Dendritic cell treated with granulocyte-macrophage colony-stimulating factor and Interleukin-4, amounts not matched to agents 40 ng/mL and 50 ng/mL, for 4 days (primary cell): ENCODE measurements around the gene TNFSF4.
"Not testable (repeated sequence)": the region's sequence is repeated elsewhere in the genome, so short reads cannot be mapped to it uniquely, and the experiment has no call there.

Experiments used
- H3K27ac Mint-ChIP-seq: one replicate; pipeline ENCODE4 v1.8.0; 2022; ENCODE audit warnings: mild to moderate bottlenecking, mixed read lengths
- H3K27me3 Mint-ChIP-seq: one replicate; pipeline ENCODE4 v1.8.0; 2022; ENCODE audit warnings: mild to moderate bottlenecking, mixed read lengths
- H3K36me3 Mint-ChIP-seq: one replicate; pipeline ENCODE4 v1.8.0; 2022; ENCODE audit warnings: low read depth, mixed read lengths
- H3K4me1 Mint-ChIP-seq: one replicate; pipeline ENCODE4 v1.8.0; 2022; ENCODE audit warnings: low read depth, mixed read lengths
- H3K4me3 Mint-ChIP-seq: one replicate; pipeline ENCODE4 v1.8.0; 2022; ENCODE audit warnings: mild to moderate bottlenecking, moderate library complexity, mixed read lengths
- H3K9me3 Mint-ChIP-seq: one replicate; pipeline ENCODE4 v1.8.0; 2022; ENCODE audit warnings: mixed read lengths
- intact Hi-C: fragments of 100-400 bp; cut with micrococcal nuclease; formaldehyde crosslinking; loops from one replicate; pipeline ENCODE4 v1.15.0; 2022

Gene TNFSF4

DNA sequence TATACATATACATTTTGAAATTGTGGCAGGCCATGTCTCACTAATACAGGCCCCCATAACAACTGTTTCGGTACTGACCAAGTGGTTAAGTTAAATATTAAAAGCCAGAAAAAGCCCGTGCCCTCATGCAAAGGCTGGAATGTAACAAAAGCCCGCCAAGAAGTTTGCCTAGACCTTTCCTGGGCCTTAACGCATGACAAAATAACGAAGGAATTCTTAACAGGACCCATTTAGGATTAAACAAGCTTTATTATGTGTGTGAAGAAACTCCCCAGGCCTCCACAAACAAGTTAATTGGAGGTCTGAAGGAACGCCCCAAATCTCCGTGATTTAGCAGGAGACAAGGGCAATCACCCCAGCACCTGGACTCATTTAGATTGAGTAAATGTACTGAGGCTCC, 42.4 kb downstream of the TNFSF4 start:
- no peaks in the 10 kb centered on the region for H3K9me3 Mint-ChIP-seq
- H3K27ac Mint-ChIP-seq: no peak overlapping the region
- no peaks in the 10 kb centered on the region for H3K27me3 Mint-ChIP-seq
- no peak overlapping the region for H3K4me3 Mint-ChIP-seq
- H3K4me1 Mint-ChIP-seq: peaks cover 4% of the 10 kb centered on the region
- no peaks in the 10 kb centered on the region for H3K36me3 Mint-ChIP-seq
- intact Hi-C loops: no loop called here

DNA sequence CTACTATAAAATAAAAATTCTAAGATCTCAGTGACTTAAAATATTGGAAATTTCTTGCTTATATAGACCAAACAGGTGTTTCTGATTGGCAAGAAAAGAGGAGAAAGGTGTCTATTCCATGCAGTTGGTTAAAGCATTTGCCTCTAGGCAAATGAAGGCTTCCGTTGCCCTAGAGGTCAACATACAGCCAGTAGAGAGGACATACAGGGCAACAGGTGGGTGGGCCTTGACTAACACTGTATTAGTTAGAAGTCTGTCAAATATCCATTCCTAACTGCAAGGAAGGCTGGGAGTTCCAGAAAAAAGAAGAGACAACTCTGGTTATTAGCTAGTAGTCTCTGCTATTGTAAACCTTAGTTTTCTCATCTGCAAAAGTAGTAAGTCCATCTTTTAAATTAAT, 43.0 kb downstream of the TNFSF4 start:
- no peak overlapping the region for H3K4me3 Mint-ChIP-seq
- no peaks in the 10 kb centered on the region for H3K9me3 Mint-ChIP-seq
- peaks cover 4% of the 10 kb centered on the region for H3K4me1 Mint-ChIP-seq
- no peaks in the 10 kb centered on the region for H3K27me3 Mint-ChIP-seq
- H3K27ac Mint-ChIP-seq: no peak overlapping the region
- intact Hi-C loops: no loop called here
- H3K36me3 Mint-ChIP-seq: no peaks in the 10 kb centered on the region

DNA sequence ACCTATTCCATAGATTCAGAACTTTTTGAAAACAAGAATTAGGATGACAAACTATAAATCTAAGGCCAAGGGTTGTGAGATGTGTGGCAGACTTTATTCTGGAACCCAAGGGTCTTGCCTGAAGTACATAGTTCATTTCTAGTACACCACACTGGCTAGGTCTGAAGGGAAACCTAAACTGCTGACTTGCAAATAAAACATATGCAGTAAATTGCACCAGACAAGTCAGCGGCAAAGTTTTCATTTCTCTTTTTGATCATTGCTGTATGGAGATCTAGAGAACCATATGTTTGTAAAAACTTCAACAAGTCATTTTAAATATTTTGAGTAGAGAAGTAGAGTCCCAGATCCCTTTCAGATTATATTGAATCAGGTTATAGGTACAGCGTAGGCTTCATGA, 43.9 kb downstream of the TNFSF4 start:
- Mint-ChIP-seq H3K4me1 (peaks cover 4% of the 10 kb centered on the region), H3K27me3 (no peaks in the 10 kb centered on the region), H3K9me3 (no peaks in the 10 kb centered on the region), H3K36me3 (no peaks in the 10 kb centered on the region), H3K4me3 (no peak overlapping the region), H3K27ac (no peak overlapping the region)
- intact Hi-C loops: no loop called here

DNA sequence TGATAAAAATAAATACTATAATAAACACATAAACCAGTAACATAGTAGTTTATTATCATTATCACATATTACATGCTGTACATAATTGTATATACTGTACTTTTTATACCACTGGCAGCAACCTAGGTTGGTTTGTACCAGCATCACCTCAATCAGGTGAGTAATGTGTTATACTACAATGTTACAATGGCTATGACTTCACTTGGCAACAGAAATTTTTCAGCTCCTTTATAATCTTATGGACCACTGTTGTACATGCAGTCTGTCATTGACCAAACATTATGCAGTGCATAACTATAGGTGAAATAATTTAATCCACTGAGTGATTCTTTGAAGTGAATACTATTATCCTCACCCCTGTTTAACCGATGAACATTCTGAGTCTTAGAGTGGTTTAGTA, 44.5 kb downstream of the TNFSF4 start:
- H3K27me3 Mint-ChIP-seq: no peaks in the 10 kb centered on the region
- intact Hi-C loops: no loop called here
- H3K36me3 Mint-ChIP-seq: no peaks in the 10 kb centered on the region
- peaks cover 4% of the 10 kb centered on the region for H3K4me1 Mint-ChIP-seq
- H3K9me3 Mint-ChIP-seq: no peaks in the 10 kb centered on the region
- no peak overlapping the region for H3K4me3 Mint-ChIP-seq
- H3K27ac Mint-ChIP-seq: no peak overlapping the region

DNA sequence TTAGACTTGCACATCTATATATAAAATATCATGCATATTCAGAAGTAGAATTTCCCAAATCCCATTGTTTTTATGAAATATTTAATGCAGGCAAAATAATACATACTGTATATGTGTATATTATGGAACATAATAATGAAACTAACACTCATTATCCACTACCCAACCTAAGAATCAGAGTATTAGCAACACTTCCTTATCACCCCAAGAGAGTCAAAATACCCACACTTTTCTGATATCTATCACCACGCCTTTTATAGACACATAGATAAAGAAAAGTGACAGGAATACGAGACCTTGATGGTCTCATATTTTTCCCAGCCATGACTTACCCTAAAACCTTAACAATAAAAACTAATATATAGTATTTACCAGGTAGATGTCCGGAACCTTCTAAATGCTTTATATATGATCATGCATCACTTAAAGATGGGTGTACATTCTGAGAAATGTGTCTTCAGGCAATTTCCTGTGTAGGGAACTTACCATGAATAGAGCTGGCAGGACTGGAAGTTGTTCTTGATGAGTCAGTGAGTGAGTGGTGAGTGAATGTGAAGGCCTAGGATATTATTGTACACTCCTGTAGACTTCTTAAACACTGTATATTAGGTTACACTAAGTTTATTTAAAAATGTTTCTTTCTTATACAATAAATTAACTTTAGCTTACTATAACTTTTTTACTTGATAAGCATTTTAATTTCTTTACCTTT, 45.5 kb downstream of the TNFSF4 start:
- Mint-ChIP-seq H3K27me3 (no peaks in the 10 kb centered on the region), H3K9me3 (no peaks in the 10 kb centered on the region), H3K27ac (no peak overlapping the region), H3K4me1 (peaks cover 4% of the 10 kb centered on the region), H3K4me3 (no peak overlapping the region), H3K36me3 (no peaks in the 10 kb centered on the region)
- intact Hi-C loops: no loop called here

DNA sequence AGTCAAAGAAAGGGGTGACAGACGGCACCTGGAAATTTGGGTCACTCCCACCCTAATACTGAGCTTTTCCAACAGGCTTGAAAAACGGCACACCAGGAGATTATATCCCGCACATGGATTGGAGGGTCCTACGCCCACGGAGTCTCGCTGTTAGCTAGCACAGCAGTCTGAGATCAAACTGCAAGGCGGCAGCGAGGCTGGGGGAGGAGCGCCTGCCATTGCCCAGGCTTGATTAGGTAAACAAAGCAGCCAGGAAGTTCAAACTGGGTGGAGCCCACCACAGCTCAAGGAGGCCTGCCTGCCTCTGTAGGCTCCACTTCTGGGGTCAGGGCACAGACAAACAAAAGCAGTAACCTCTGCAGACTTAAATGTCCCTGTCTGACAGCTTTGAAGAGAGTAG, 53.2 kb downstream of the TNFSF4 start:
- peaks cover 14% of the 10 kb centered on the region for H3K4me1 Mint-ChIP-seq
- intact Hi-C loops: not testable (repeated sequence)

DNA sequence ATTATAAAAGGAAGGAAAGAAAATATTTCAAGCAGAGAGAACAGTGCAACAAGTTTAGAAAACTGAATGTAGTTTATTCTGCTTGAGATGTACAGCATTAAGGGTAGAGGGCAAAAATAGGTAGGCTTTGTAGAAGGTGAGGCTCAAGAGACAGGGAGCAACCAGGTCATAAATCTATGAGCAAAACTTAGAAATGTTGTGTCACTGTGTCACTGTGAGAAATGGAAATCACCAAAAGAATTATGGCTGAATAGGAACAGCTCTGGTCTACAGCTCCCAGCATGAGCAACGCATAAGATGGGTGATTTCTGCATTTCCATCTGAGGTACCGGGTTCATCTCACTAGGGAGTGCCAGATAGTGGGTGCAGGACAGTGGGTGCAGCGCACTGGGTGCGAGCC, 53.6 kb downstream of the TNFSF4 start:
- peaks cover 28% of the 10 kb centered on the region for H3K9me3 Mint-ChIP-seq
- intact Hi-C loops: no loop called here
- no peak overlapping the region for H3K4me3 Mint-ChIP-seq
- H3K27ac Mint-ChIP-seq: no peak overlapping the region
- H3K27me3 Mint-ChIP-seq: no peaks in the 10 kb centered on the region
- no peaks in the 10 kb centered on the region for H3K36me3 Mint-ChIP-seq
- H3K4me1 Mint-ChIP-seq: peaks cover 14% of the 10 kb centered on the region

More for the DNA sequence above, 53.2 kb downstream of the TNFSF4 start:
- not testable (repeated sequence) for H3K36me3 Mint-ChIP-seq, H3K27ac Mint-ChIP-seq, H3K4me3 Mint-ChIP-seq, H3K27me3 Mint-ChIP-seq
- H3K9me3 Mint-ChIP-seq: peaks cover 28% of the 10 kb centered on the region

DNA sequence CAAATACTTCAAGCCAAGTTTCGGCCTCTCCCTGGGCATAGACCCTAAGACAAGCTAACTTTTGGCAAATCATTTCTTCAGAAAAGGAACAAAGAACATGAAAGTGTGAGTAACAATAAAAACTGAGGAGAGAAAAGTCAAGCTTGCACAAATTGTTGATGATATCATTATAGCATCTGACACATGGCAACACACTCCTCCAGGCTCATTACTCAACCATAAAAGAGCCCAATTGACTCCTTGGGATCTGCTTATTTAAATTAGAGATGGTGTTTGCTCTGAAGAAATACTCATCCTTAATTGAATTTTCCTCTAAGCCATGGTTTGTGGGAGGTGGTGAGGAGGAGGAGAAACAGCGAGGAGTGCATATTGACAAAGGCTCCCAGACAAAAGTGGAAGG, 54.5 kb downstream of the TNFSF4 start:
- Mint-ChIP-seq H3K9me3 (peaks cover 29% of the 10 kb centered on the region), H3K4me3 (no peak overlapping the region), H3K27me3 (no peaks in the 10 kb centered on the region), H3K27ac (no peak overlapping the region), H3K4me1 (peaks cover 14% of the 10 kb centered on the region), H3K36me3 (no peaks in the 10 kb centered on the region)
- intact Hi-C loops: no loop called here

DNA sequence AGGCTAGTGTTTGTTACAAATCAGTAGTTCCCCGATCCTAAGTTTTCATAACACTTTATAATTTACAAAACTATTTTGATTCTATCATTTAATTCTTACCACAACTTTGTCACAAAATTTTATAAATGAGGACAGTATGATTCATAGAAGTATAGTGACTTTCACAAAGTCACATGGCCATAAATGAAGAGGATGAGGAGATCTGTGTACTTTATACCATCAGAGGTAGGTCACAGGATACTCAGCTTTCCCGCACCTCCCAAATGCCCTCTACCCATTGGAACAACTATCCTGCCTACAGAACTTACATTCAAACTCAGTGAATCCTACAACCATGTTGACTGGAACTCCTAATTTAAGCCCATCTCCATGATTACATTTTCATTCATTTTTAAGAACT, 56.3 kb downstream of the TNFSF4 start:
- intact Hi-C loops: no loop called here
- Mint-ChIP-seq H3K4me3 (no peak overlapping the region), H3K4me1 (peaks cover 14% of the 10 kb centered on the region), H3K27me3 (no peaks in the 10 kb centered on the region), H3K9me3 (peaks cover 47% of the 10 kb centered on the region), H3K27ac (no peak overlapping the region), H3K36me3 (no peaks in the 10 kb centered on the region)

DNA sequence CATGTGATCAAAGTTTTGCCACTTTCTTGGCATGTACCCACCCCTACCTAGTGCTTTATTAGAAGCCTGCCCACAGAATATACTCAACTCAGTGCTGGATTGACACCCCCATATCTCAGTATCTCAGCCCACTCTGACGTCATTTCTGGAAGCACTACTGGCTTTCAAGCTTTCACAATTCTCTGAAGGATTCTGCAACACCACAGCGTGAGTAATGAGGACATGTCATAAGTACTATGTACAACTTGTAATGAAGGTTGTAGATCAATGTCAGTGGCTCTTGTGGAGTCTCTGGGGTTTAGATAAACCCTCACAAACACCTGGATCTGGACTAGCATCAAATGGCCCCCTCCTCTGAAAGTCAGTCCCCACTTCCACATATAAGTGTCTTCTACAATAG, 57.2 kb downstream of the TNFSF4 start:
- Mint-ChIP-seq H3K27ac (no peak overlapping the region), H3K36me3 (no peaks in the 10 kb centered on the region), H3K4me1 (peaks cover 14% of the 10 kb centered on the region), H3K9me3 (peaks cover 48% of the 10 kb centered on the region), H3K27me3 (no peaks in the 10 kb centered on the region), H3K4me3 (no peak overlapping the region)
- intact Hi-C loops: no loop called here

DNA sequence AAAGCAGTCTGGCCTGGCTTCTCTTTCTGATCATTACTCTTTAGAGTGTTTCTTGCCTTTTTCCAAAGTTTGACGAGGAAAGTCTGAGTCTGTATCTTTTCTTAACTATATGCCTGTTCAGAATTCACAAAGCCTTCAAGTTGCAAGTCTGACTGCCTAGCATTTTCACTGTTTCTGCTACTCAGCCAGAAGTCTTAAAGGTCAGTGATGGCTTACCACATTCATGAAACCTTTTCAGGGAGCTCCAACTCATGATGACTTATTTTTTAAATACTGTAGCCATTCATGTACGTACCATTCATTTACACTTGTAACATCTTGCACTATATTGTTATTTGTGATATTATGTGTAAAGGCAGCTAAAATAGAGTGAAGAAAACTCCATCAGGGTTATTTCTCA, 58.2 kb downstream of the TNFSF4 start:
- Mint-ChIP-seq H3K27ac (no peak overlapping the region), H3K4me1 (peaks cover 14% of the 10 kb centered on the region), H3K36me3 (no peaks in the 10 kb centered on the region), H3K9me3 (peaks cover 44% of the 10 kb centered on the region), H3K4me3 (no peak overlapping the region), H3K27me3 (no peaks in the 10 kb centered on the region)
- intact Hi-C loops: no loop called here

DNA sequence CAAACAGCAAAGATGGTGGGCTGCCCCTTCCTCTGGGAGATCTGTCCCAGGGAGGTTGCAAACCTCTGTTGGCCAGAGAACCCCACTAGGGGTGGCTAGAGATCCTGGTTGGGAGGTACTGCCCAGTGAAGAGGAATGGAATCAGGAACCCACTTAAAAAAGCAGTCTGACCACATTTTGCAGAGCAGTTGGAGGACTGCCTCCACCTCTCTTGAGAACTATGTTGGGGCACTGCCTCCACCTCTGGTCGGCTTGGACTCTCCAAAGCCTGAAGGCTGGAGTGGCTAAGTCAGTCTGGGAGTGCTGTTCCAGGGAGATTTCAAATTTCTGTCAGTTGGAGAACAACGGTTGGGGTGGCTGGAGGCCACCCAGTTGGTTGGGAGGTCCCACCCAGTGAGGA, 58.6 kb downstream of the TNFSF4 start:
- no peaks in the 10 kb centered on the region for H3K27me3 Mint-ChIP-seq
- H3K27ac Mint-ChIP-seq: no peak overlapping the region
- H3K36me3 Mint-ChIP-seq: no peaks in the 10 kb centered on the region
- intact Hi-C loops: no loop called here
- H3K4me3 Mint-ChIP-seq: no peak overlapping the region
- H3K4me1 Mint-ChIP-seq: peaks cover 14% of the 10 kb centered on the region
- H3K9me3 Mint-ChIP-seq: peaks cover 40% of the 10 kb centered on the region

DNA sequence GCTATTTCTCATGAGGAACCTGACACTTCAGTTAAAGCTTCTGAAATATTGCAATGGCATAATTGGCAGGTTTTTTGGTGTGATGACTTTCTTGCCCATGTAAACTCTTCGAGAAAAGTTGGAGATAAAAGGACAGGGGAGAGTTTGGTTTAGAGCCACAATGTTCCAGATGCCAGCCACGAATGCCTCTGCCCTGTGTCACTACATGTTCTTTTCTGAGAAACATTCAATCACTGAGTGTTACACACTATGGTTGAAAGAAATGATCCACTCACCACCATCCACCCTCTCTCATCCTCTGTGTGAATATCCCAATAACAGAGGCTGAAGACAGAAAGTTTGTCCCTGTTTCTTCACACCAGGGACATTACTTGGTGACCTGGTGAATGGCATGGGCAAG, 66.4 kb downstream of the TNFSF4 start:
- Mint-ChIP-seq H3K4me1 (no peaks in the 10 kb centered on the region), H3K9me3 (peaks cover 14% of the 10 kb centered on the region), H3K4me3 (no peak overlapping the region), H3K27ac (no peak overlapping the region), H3K36me3 (no peaks in the 10 kb centered on the region), H3K27me3 (peaks cover 3% of the 10 kb centered on the region)
- intact Hi-C loops: no loop called here

DNA sequence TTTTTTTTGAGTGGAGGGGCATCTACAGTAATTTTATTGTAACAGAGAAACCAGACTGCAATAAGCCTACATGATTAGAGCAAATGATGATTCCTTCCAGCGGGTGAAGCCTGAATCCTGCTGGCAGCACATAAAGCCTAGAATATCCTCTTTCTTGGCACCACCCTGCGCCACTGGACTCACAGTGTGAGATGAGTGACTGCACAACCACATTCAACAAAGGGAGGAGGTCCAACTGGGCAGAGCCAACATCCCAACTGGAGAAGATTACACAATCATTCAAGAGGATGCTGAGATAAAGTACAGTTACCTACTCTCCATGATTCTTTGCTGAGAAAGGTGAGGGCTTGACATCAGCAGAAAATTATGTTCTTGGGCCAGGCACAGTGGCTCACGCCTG, 67.4 kb downstream of the TNFSF4 start:
- Mint-ChIP-seq H3K4me3 (no peak overlapping the region), H3K4me1 (no peaks in the 10 kb centered on the region), H3K36me3 (no peaks in the 10 kb centered on the region), H3K9me3 (peaks cover 3% of the 10 kb centered on the region), H3K27me3 (peaks cover 3% of the 10 kb centered on the region), H3K27ac (no peak overlapping the region)
- intact Hi-C loops: no loop called here

DNA sequence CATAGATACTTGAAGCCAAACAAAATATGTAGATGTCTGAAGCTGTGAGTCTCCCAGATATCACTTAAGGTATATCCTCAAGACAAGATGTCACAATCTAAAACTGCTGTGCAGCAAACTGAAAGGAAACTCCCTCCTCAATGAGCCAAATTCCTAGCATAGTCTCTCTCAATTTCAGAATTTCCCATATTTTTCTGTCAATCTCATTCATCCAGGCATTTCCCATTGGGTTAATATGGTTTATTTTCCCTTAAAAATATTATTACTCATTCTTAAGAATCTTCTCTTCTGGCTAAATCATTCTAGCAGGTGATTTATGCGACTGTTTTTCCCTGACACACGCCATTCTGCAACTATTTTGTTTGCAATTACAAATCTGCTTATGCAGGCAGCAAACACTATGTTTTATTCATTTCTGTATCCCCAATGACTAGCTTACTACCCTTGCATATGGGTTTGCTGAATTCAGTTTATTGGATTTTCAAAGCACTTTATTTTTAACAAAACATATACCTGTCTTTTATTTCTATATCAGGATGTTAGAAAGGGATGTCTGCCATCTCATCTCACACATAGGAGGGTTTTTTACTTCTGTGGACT, 69.9 kb downstream of the TNFSF4 start:
- peaks cover 3% of the 10 kb centered on the region for H3K27me3 Mint-ChIP-seq
- H3K4me1 Mint-ChIP-seq: no peaks in the 10 kb centered on the region
- H3K36me3 Mint-ChIP-seq: no peaks in the 10 kb centered on the region
- no peak overlapping the region for H3K4me3 Mint-ChIP-seq
- no peaks in the 10 kb centered on the region for H3K9me3 Mint-ChIP-seq
- H3K27ac Mint-ChIP-seq: no peak overlapping the region
- intact Hi-C loops: no loop called here
